GM21526 (cell line): ENCODE data around the gene OR5AN1.

Experiments
- ATAC-seq: cut with Tn5 transposase; IDR thresholded peaks from one replicate; pipeline ENCODE4 v1.9.1; 2021; ENCODE audit warnings: moderate library complexity; ENCODE audit not compliant: unreplicated experiment, low FRiP score

OR5AN1 gene

GRCh38 chr11:59418156-59418555, 59.5 kb downstream of the OR5AN1 start:
- no peak for ATAC-seq
